HepG2 (cell line): ENCODE measurements around the gene KIAA1549. TPM values are rescaled to one million over a fixed set of nuclear protein-coding genes. Genes with fewer than 3 reads are reported as not detected.

ENCODE experiments used
- ATAC-seq: fragments of 200-7000 bp; cut with Tn5 transposase; 3 replicates; pipeline ENCODE4 v1.9.1; 2020; ENCODE audit warnings: mild to moderate bottlenecking, moderate library complexity
- BruUV-seq: library from RNA; stranded (reverse); fragments of 400-500 nt; replicated peaks from 2 replicates; lab custom pipeline; 2021; lab: Mats Ljungman, UMichigan
- CTCF ChIA-PET: fragments of 300-600 bp; formaldehyde crosslinking; extraction: SDS; loops from one replicate; lab custom pipeline; 2021; ENCODE audit warnings: low total read pairs, inconsistent platforms, low intra/inter-chr PET ratio; lab: Yijun Ruan, JAX
- POLR2A ChIA-PET: fragments of 350-600 bp; sonication (Branson Sonifier 250); formaldehyde crosslinking; loops from one replicate; lab custom pipeline; 2020; ENCODE audit warnings: antibody characterized with exemption, inconsistent platforms; lab: Yijun Ruan, JAX
- DNase-seq: peaks from one replicate; pipeline ENCODE4 v3.0.0-alpha.2; 2015; ENCODE audit warnings: low spot score
- FAIRE-seq: peaks from 3 replicates; lab custom pipeline; 2011; peaks lifted over from hg19 to GRCh38; lab: Jason Lieb, UNC
- H2AFZ ChIP-seq: one replicate; pipeline ENCODE4 v1.6.1; 2011; ENCODE audit warnings: low read length, inconsistent platforms
- H3K27ac ChIP-seq: fragments of 300-600 bp; 3 replicates; pipeline ENCODE4 v1.8.0; 2011; ENCODE audit warnings: mixed run types, mild to moderate bottlenecking, mixed read lengths, low read length, inconsistent platforms; ENCODE audit not compliant: insufficient read depth; ENCODE audit errors: extremely low read length
- H3K27me3 ChIP-seq, 2 experiments: fragments of 200-600 bp in 1 of 2; 2 replicates in 1 of 2; 3 replicates in 1 of 2; pipeline versions ENCODE4 v1.6.0 to v1.8.0; 2011; ENCODE audit warnings: low read length in 2 of 2, mild to moderate bottlenecking in 2 of 2, moderate library complexity in 2 of 2, inconsistent platforms in 1 of 2; ENCODE audit not compliant: insufficient read depth in 2 of 2, control insufficient read depth in 1 of 2
- H3K36me3 ChIP-seq, 2 experiments: fragments of 200-600 bp in 1 of 2; replicated peaks in 1 of 2; 2 replicates in 1 of 2; 3 replicates in 1 of 2; pipeline versions ENCODE4 v1.5.1 to v1.8.0; 2011; ENCODE audit warnings: low read length in 2 of 2, inconsistent platforms in 1 of 2; ENCODE audit not compliant: insufficient read depth in 2 of 2, control insufficient read depth in 1 of 2
- H3K4me1 ChIP-seq: 2 replicates; pipeline ENCODE4 v1.5.1; 2012; ENCODE audit warnings: low read length, inconsistent platforms; ENCODE audit not compliant: insufficient read depth
- H3K4me2 ChIP-seq: 2 replicates; pipeline ENCODE4 v1.6.0; 2011; ENCODE audit warnings: low read depth, low read length, inconsistent platforms
- H3K4me3 ChIP-seq, 3 experiments: fragments of 200-600 bp in 1 of 3; sonication (generic), shearing (Covaris generic) in 1 of 3; replicated peaks in 1 of 3; 2 replicates each; pipeline ENCODE4 v1.5.1; 2011 to 2016; ENCODE audit warnings: low read length in 3 of 3, inconsistent platforms in 2 of 3, low read depth in 2 of 3, mild to moderate bottlenecking in 2 of 3, control low read depth in 1 of 3, mixed read lengths in 1 of 3; ENCODE audit not compliant: insufficient read depth in 1 of 3
- H3K79me2 ChIP-seq: one replicate; pipeline ENCODE4 v1.6.1; 2011; ENCODE audit warnings: low read length, inconsistent platforms; ENCODE audit not compliant: insufficient read depth
- H3K9ac ChIP-seq: 2 replicates; pipeline ENCODE4 v1.6.0; 2011; ENCODE audit warnings: mild to moderate bottlenecking, low read depth, low read length, inconsistent platforms; ENCODE audit not compliant: insufficient read depth
- H3K9me3 ChIP-seq: 2 replicates; pipeline ENCODE4 v1.5.1; 2012; ENCODE audit warnings: mild to moderate bottlenecking, low read length
- H4K20me1 ChIP-seq: 2 replicates; pipeline ENCODE4 v1.6.0; 2011; ENCODE audit warnings: inconsistent platforms, mild to moderate bottlenecking, low read length, moderate library complexity; ENCODE audit not compliant: insufficient read depth
- HNF4G ChIP-seq, 2 experiments: sonication (generic) in 1 of 2; formaldehyde crosslinking in 1 of 2; IDR thresholded peaks; 2 replicates each; pipeline versions ENCODE4 v1.4.0 to v1.6.1; 2011 to 2020; ENCODE audit warnings: borderline replicate concordance in 2 of 2, low read depth in 2 of 2, mild to moderate bottlenecking in 2 of 2, low read length in 1 of 2, missing genetic modification reagents in 1 of 2, moderate library complexity in 1 of 2
- SAP130 ChIP-seq: IDR thresholded peaks from 2 replicates; pipeline ENCODE4 v1.6.1; 2016; ENCODE audit warnings: low read depth
- ZNF263 ChIP-seq: sonication (generic); formaldehyde crosslinking; IDR thresholded peaks from 2 replicates; pipeline ENCODE4 v1.4.0; 2020; ENCODE audit warnings: missing genetic modification reagents
- ZSCAN9 ChIP-seq: IDR thresholded peaks from 2 replicates; pipeline ENCODE4 v1.6.1; 2016; ENCODE audit warnings: borderline replicate concordance
- WGBS: methylation state at CpG from one replicate; pipeline ENCODE4 v1.1.6; 2017; ENCODE audit warnings: low lambda C conversion rate; 5-methylcytosine and 5-hydroxymethylcytosine counted together
- in situ Hi-C: cut with HindIII; loops from 2 replicates; pipeline ENCODE4 v1.10.0; 2017; ENCODE audit warnings: low pct_unique_long_range_greater_than_20kb; ENCODE audit not compliant: extremely low pct_ligation_motif_present
- intact Hi-C: fragments of 100-400 bp; cut with micrococcal nuclease; formaldehyde crosslinking; loops from one replicate; pipeline ENCODE4 v1.10.0; 2022; ENCODE audit not compliant: unreplicated experiment
- polyA plus RNA-seq, 8 experiments: library from polyadenylated mRNA; depleted of rRNA in 3 of 8; stranded (reverse) in 7 of 8; unstranded in 1 of 8; fragments of >200 nt; fragmentation: Illumina TruSeq in 4 of 8; extraction: Trizol in 4 of 8; gene quantifications; 2 replicates each; pipeline versions ENCODE4 v1.2.1 to v1.2.3, GENCODE V29; 2011 to 2016; ENCODE audit warnings: low read depth in 4 of 8, missing spikeins in 1 of 8, mixed read lengths in 1 of 8; ENCODE audit not compliant: insufficient read depth in 1 of 8
- total RNA-seq, 5 experiments: library from RNA; depleted of rRNA; stranded (reverse); fragments of >200 nt; fragmentation: Illumina TruSeq; extraction: Trizol; gene quantifications; 2 replicates each; pipeline ENCODE4 v1.2.3, GENCODE V29; 2016; ENCODE audit warnings: low read depth in 1 of 5
- TF ChIP-seq, protein P1 (sequence below): IDR thresholded peaks from 2 replicates; pipeline ENCODE4 v1.6.1; 2016; ENCODE audit warnings: missing compliant biosample characterization, missing genetic modification reagents, borderline replicate concordance
- TF ChIP-seq, protein P2 (sequence below), 2 experiments: IDR thresholded peaks; 2 replicates each; pipeline ENCODE4 v1.6.1; 2011 to 2012; ENCODE audit warnings: low read length in 2 of 2, borderline replicate concordance in 1 of 2, low read depth in 1 of 2, mild to moderate bottlenecking in 1 of 2, moderate library complexity in 1 of 2
- TF ChIP-seq, protein P3 (sequence below): sonication (generic); formaldehyde crosslinking; IDR thresholded peaks from 2 replicates; pipeline ENCODE4 v1.8.0; 2022; ENCODE audit warnings: mild to moderate bottlenecking, missing genetic modification reagents, moderate library complexity

Gene KIAA1549
- total and polyA plus RNA-seq, 2 of the 13 experiments (the other 11 are each of a cell fraction or from before 2014, with no cell fraction given): 1.1 to 1.8 TPM

DNA sequence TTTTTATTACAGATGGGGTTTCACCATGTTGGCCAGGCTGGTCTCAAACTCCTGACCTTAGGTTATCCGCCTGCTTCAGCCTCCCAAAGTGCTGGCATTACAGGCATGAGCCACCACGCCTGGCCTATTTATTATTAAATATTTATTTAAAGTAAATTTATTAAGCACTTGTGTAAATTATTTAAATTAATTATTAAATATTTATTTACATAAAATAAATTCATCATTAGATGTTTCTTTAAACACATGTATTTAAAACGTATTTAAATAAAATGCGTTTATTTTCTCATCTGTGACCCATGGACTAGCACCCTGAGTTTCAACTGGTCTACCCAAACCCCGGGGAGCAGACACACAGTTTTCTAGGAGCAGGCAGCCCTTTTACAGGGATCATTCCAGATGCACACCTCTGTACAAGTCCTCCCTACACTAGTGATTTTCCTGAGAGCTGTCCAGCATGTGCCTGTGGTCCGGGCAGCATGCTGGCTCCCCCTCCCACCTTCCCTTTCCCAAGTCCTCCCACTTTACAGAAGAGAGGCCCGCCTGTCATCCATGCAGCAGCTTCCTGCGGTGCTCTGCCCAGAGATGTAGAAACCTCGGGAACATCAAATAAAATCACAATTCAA is 94.0 kb downstream of the KIAA1549 start:
- in situ Hi-C loops (loop anchor here (5.0 kb wide), 1 partner anchor 95 kb away; the partner anchor contains the start of gene KIAA1549), intact Hi-C loops (no loop called here)
- Histone ChIP-seq H3K79me2 (no peaks in the 10 kb centered on the region), H4K20me1 (no peaks in the 10 kb centered on the region), H3K9me3 (no peaks in the 10 kb centered on the region), H3K36me3 (no peaks in the 10 kb centered on the region), H3K27me3 (no peaks in the 10 kb centered on the region), H3K9ac (no peak overlapping the region), H3K4me1 (peaks cover 61% of the 10 kb centered on the region), H3K4me2 (no peak overlapping the region; the same call in 1 of the 2 replicates), H2AFZ (no peak overlapping the region), H3K27ac (no peak overlapping the region), H3K4me3 (no peak overlapping the region)
- CTCF ChIA-PET: interaction anchor here (0.9 to 1.5 kb wide), 3 partner anchors 95 to 188 kb away, joined by 3 to 4 read pairs (median 3); no protein-coding TSS in a partner anchor
- no peak; the same call in 2 of the 3 replicates for ATAC-seq
- DNase-seq: no peak
- no peak for FAIRE-seq
- TF ChIP-seq, protein P1, sequence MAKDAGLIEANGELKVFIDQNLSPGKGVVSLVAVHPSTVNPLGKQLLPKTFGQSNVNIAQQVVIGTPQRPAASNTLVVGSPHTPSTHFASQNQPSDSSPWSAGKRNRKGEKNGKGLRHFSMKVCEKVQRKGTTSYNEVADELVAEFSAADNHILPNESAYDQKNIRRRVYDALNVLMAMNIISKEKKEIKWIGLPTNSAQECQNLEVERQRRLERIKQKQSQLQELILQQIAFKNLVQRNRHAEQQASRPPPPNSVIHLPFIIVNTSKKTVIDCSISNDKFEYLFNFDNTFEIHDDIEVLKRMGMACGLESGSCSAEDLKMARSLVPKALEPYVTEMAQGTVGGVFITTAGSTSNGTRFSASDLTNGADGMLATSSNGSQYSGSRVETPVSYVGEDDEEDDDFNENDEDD (CRISPR knock-in tag): no peak
- TF ChIP-seq, protein P2, sequence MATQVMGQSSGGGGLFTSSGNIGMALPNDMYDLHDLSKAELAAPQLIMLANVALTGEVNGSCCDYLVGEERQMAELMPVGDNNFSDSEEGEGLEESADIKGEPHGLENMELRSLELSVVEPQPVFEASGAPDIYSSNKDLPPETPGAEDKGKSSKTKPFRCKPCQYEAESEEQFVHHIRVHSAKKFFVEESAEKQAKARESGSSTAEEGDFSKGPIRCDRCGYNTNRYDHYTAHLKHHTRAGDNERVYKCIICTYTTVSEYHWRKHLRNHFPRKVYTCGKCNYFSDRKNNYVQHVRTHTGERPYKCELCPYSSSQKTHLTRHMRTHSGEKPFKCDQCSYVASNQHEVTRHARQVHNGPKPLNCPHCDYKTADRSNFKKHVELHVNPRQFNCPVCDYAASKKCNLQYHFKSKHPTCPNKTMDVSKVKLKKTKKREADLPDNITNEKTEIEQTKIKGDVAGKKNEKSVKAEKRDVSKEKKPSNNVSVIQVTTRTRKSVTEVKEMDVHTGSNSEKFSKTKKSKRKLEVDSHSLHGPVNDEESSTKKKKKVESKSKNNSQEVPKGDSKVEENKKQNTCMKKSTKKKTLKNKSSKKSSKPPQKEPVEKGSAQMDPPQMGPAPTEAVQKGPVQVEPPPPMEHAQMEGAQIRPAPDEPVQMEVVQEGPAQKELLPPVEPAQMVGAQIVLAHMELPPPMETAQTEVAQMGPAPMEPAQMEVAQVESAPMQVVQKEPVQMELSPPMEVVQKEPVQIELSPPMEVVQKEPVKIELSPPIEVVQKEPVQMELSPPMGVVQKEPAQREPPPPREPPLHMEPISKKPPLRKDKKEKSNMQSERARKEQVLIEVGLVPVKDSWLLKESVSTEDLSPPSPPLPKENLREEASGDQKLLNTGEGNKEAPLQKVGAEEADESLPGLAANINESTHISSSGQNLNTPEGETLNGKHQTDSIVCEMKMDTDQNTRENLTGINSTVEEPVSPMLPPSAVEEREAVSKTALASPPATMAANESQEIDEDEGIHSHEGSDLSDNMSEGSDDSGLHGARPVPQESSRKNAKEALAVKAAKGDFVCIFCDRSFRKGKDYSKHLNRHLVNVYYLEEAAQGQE (IDR thresholded peaks at IDR 0.05; ENCODE audit: borderline replicate concordance in 1 of 2, low read depth in 1 of 2, low read length in 2 of 2): peak; percentile 20 to 80
- 0 out of 2 replicates have a peak, but pooled peaks have one; percentile 11 for TF ChIP-seq SAP130 (CRISPR knock-in tag)
- peak; percentile 82 for TF ChIP-seq ZNF263 (CRISPR knock-in tag)
- no peak for TF ChIP-seq ZSCAN9 (CRISPR knock-in tag)
- TF ChIP-seq, protein P3, sequence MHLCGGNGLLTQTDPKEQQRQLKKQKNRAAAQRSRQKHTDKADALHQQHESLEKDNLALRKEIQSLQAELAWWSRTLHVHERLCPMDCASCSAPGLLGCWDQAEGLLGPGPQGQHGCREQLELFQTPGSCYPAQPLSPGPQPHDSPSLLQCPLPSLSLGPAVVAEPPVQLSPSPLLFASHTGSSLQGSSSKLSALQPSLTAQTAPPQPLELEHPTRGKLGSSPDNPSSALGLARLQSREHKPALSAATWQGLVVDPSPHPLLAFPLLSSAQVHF (CRISPR knock-in tag): no peak
- no peak for TF ChIP-seq HNF4G (IDR thresholded peaks at IDR 0.05; ENCODE audit: borderline replicate concordance, low read depth, low read length)
- no peak for TF ChIP-seq HNF4G (CRISPR knock-in tag; IDR thresholded peaks at IDR 0.05; ENCODE audit: borderline replicate concordance, low read depth)
- WGBS: 69% methylated on average over 9 of the region's 9 CpGs
- no TSS peak for BruUV-seq
- POLR2A ChIA-PET: interaction anchor here (0.8 kb wide), 1 partner anchor 93 kb away, joined by 4 read pairs; no protein-coding TSS in a partner anchor
